ENCODE measurements around the gene STRIT1. TPM values are rescaled to one million over a fixed set of nuclear protein-coding genes. Genes with fewer than 3 reads are reported as not detected.

Gene STRIT1
- total RNA-seq, 2 donors from 2014 or later = not detected

- DNase-seq = no peak
- no peak for TF ChIP-seq POLR2A (IDR thresholded peaks at IDR 0.05)
Observed at GRCh38 chr3:155254445-155254844, 39.0 kb downstream of the STRIT1 start.

GRCh38 chr3:155252535-155252934 is 40.9 kb downstream of the STRIT1 start:
- 77 to 79% methylated on average over 2 to 3 of the region's 3 CpGs for WGBS, 2 donors
- no peaks in the 10 kb centered on the region for H3K27me3 ChIP-seq
- no peak for TF ChIP-seq POLR2A (IDR thresholded peaks at IDR 0.05)
- TF ChIP-seq CTCF (IDR thresholded peaks at IDR 0.05) = no peak
- H3K4me3 ChIP-seq = no peak overlapping the region
- no peaks in the 10 kb centered on the region for H3K9me3 ChIP-seq
- DNase-seq (no peak), ATAC-seq (no peak)
- no peak overlapping the region for H3K27ac ChIP-seq
- intact Hi-C loops (cut with DNase I) = no loop called here
- H3K4me1 ChIP-seq = no peaks in the 10 kb centered on the region
- H3K36me3 ChIP-seq (replicated peaks in 1 of 2; ENCODE audit: insufficient read depth in 1 of 2, low read depth in 2 of 2) = no peaks in the 10 kb centered on the region

More at GRCh38 chr3:155254445-155254844, 39.0 kb downstream of the STRIT1 start:
- intact Hi-C loops (cut with DNase I) = no loop called here
- no peak overlapping the region for H3K27ac ChIP-seq
- no peaks in the 10 kb centered on the region for H3K9me3 ChIP-seq
- H3K4me3 ChIP-seq = no peak overlapping the region
- WGBS, 2 donors = 55 to 66% methylated on average over 2 of the region's 2 CpGs
- no peaks in the 10 kb centered on the region for H3K27me3 ChIP-seq
- ATAC-seq = no peak
- H3K36me3 ChIP-seq (replicated peaks in 1 of 2; ENCODE audit: insufficient read depth in 1 of 2, low read depth in 2 of 2) = no peaks in the 10 kb centered on the region
- no peaks in the 10 kb centered on the region for H3K4me1 ChIP-seq

- Histone ChIP-seq H3K4me3 (no peak overlapping the region), H3K27me3 (no peaks in the 10 kb centered on the region), H3K36me3 (replicated peaks in 1 of 2; ENCODE audit: insufficient read depth in 1 of 2, low read depth in 2 of 2) (no peaks in the 10 kb centered on the region), H3K4me1 (no peaks in the 10 kb centered on the region), H3K27ac (no peak overlapping the region), H3K9me3 (no peaks in the 10 kb centered on the region)
- intact Hi-C loops (cut with DNase I) = no loop called here
- WGBS, 2 donors = 40 to 42% methylated on average over 2 of the region's 2 CpGs
- DNase-seq = no peak
- no peak for ATAC-seq
- TF ChIP-seq POLR2A (IDR thresholded peaks at IDR 0.05) = no peak
- no peak for TF ChIP-seq CTCF (IDR thresholded peaks at IDR 0.05)
Observed at GRCh38 chr3:155252021-155252420, 41.5 kb downstream of the STRIT1 start.

- 52 to 75% methylated on average over 1 of the region's 1 CpG for WGBS, 2 donors
Observed at GRCh38 chr3:155248531-155249187, 44.8 kb downstream of the STRIT1 start.

GRCh38 chr3:155244699-155245098 is 48.8 kb downstream of the STRIT1 start:
- H3K27me3 ChIP-seq = no peaks in the 10 kb centered on the region
- intact Hi-C loops (cut with DNase I) = no loop called here
- ATAC-seq (no peak), DNase-seq (no peak)
- H3K4me3 ChIP-seq = no peak overlapping the region
- no peaks in the 10 kb centered on the region for H3K9me3 ChIP-seq
- TF ChIP-seq POLR2A (IDR thresholded peaks at IDR 0.05) = no peak
- no peak for TF ChIP-seq CTCF (IDR thresholded peaks at IDR 0.05)
- no peaks in the 10 kb centered on the region for H3K36me3 ChIP-seq (replicated peaks in 1 of 2; ENCODE audit: insufficient read depth in 1 of 2, low read depth in 2 of 2)
- H3K27ac ChIP-seq = no peak overlapping the region
- WGBS, 2 donors = 65 to 90% methylated on average over 3 of the region's 3 CpGs
- H3K4me1 ChIP-seq = no peaks in the 10 kb centered on the region

More at GRCh38 chr3:155248531-155249187, 44.8 kb downstream of the STRIT1 start:
- Histone ChIP-seq H3K4me3 (no peak overlapping the region), H3K4me1 (no peaks in the 10 kb centered on the region), H3K27ac (no peak overlapping the region), H3K36me3 (replicated peaks in 1 of 2; ENCODE audit: insufficient read depth in 1 of 2, low read depth in 2 of 2) (no peaks in the 10 kb centered on the region), H3K9me3 (no peaks in the 10 kb centered on the region), H3K27me3 (no peaks in the 10 kb centered on the region)
- ATAC-seq (no peak), DNase-seq (no peak)
- TF ChIP-seq CTCF (IDR thresholded peaks at IDR 0.05) (no peak), POLR2A (IDR thresholded peaks at IDR 0.05) (no peak)
- intact Hi-C loops (cut with DNase I) = no loop called here

All from body of pancreas (tissue), 4 donors.